ENCODE results near the gene TYK2. TPM values are rescaled to one million over a fixed set of nuclear protein-coding genes. Genes with fewer than 3 reads are reported as not detected.

Gene TYK2
- total and polyA plus RNA-seq, 2 of the 13 experiments (the other 11 are each of a cell fraction or from before 2014, with no cell fraction given): 38.8 to 60.1 TPM

- WGBS (ENCODE audit: low lambda C conversion rate): 98% methylated on average over 6 of the region's 12 CpGs
- Histone ChIP-seq H3K36me3 (replicated peaks in 1 of 2; ENCODE audit: control insufficient read depth in 1 of 2, insufficient read depth in 2 of 2, low read length in 2 of 2) (peaks cover 6 to 14% of the 10 kb centered on the region in 2 experiments; a peak in 4 of 5 replicates), H3K79me2 (ENCODE audit: insufficient read depth, low read length) (no peaks in the 10 kb centered on the region), H3K27me3 (ENCODE audit: control insufficient read depth in 1 of 2, insufficient read depth in 2 of 2, low read length in 2 of 2) (no peaks in the 10 kb centered on the region), H3K4me1 (ENCODE audit: insufficient read depth, low read length) (no peaks in the 10 kb centered on the region), H2AFZ (ENCODE audit: low read length) (no peak overlapping the region), H3K4me2 (ENCODE audit: low read depth, low read length) (no peak overlapping the region), H3K4me3 (replicated peaks in 1 of 3; ENCODE audit: insufficient read depth in 1 of 3, low read depth in 2 of 3, low read length in 3 of 3) (no peak overlapping the region), H3K9me3 (ENCODE audit: low read length) (no peaks in the 10 kb centered on the region), H4K20me1 (ENCODE audit: insufficient read depth, low read length) (no peaks in the 10 kb centered on the region), H3K27ac (ENCODE audit: extremely low read length, insufficient read depth, low read length) (no peak overlapping the region), H3K9ac (ENCODE audit: insufficient read depth, low read depth, low read length) (no peak overlapping the region)
- POLR2A ChIA-PET: no interaction called here
- BruUV-seq (replicated peaks): no TSS peak
- in situ Hi-C loops (cut with HindIII; ENCODE audit: extremely low pct_ligation_motif_present, low pct_unique_long_range_greater_than_20kb): no loop called here
- ATAC-seq (no peak), FAIRE-seq (no peak), DNase-seq (ENCODE audit: low spot score) (no peak)
- TF ChIP-seq EZH2 (conservative IDR thresholded peaks at IDR 0.05; ENCODE audit: low read depth, low read length) (no peak), YEATS2 (CRISPR knock-in tag; IDR thresholded peaks at IDR 0.05; ENCODE audit: borderline replicate concordance) (no peak), CHCHD3 (CRISPR knock-in tag; IDR thresholded peaks at IDR 0.05) (no peak), FOXO1 (CRISPR knock-in tag; IDR thresholded peaks at IDR 0.05) (no peak), UBTF (CRISPR knock-in tag; IDR thresholded peaks at IDR 0.05) (no peak), ZNF646 (CRISPR knock-in tag; IDR thresholded peaks at IDR 0.05) (no peak), AGO2 (optimal IDR thresholded peaks at IDR 0.05; ENCODE audit: low read depth, low read length) (no peak), ZNF788 (CRISPR knock-in tag; IDR thresholded peaks at IDR 0.05; ENCODE audit: borderline replicate concordance) (no peak), SMAD9 (CRISPR knock-in tag; IDR thresholded peaks at IDR 0.05) (no peak), EED (CRISPR knock-in tag; IDR thresholded peaks at IDR 0.05) (no peak), ZNF83 (CRISPR knock-in tag; IDR thresholded peaks at IDR 0.05; ENCODE audit: borderline replicate concordance) (no peak), CBX2 (IDR thresholded peaks at IDR 0.05; ENCODE audit: low read depth, low read length) (no peak), CBX2 (CRISPR knock-in tag; IDR thresholded peaks at IDR 0.05; ENCODE audit: low read depth) (no peak)
- intact Hi-C loops (cut with micrococcal nuclease; ENCODE audit: unreplicated experiment): no loop called here
- CTCF ChIA-PET (ENCODE audit: low intra/inter-chr PET ratio, low total read pairs): no interaction called here
Observed at GRCh38 chr19:10356431-10356830, 23.9 kb downstream of the TYK2 start.
